Chondrocyte (in vitro differentiated cells): ENCODE results near the gene PRR35. TPM values are rescaled to one million over a fixed set of nuclear protein-coding genes. Genes with fewer than 3 reads are reported as not detected.

Experiments
- DNase-seq: peaks from one replicate; pipeline ENCODE4 v3.0.0; 2021; ENCODE audit warnings: mixed read lengths, low spot score
- H3K27ac Mint-ChIP-seq: one replicate; pipeline ENCODE4 v1.8.0; 2021; ENCODE audit warnings: mild to moderate bottlenecking, moderate library complexity, mixed read lengths; ENCODE audit not compliant: unreplicated experiment
- H3K27me3 Mint-ChIP-seq: 2 replicates; pipeline ENCODE4 v1.8.0; 2021; ENCODE audit warnings: low read depth, mixed read lengths
- H3K36me3 Mint-ChIP-seq: 2 replicates; pipeline ENCODE4 v1.8.0; 2021; ENCODE audit warnings: low read depth, mixed read lengths
- H3K4me1 Mint-ChIP-seq: 2 replicates; pipeline ENCODE4 v1.8.0; 2021; ENCODE audit warnings: low read depth, mild to moderate bottlenecking, mixed read lengths
- H3K4me3 Mint-ChIP-seq: one replicate; pipeline ENCODE4 v1.8.0; 2021; ENCODE audit warnings: mild to moderate bottlenecking, moderate library complexity, mixed read lengths; ENCODE audit not compliant: unreplicated experiment
- H3K9me3 Mint-ChIP-seq: 2 replicates; pipeline ENCODE4 v1.8.0; 2021; ENCODE audit warnings: low read depth, mixed read lengths
- total RNA-seq: library from RNA; stranded (reverse); gene quantifications from 3 replicates; pipeline ENCODE4 v1.2.1, GENCODE V29; 2021
- TF ChIP-seq, protein P1 (sequence below): fragments of 200-600 bp; sonication (generic); IDR thresholded peaks from 2 replicates; pipeline ENCODE4 v1.5.0; 2021; ENCODE audit warnings: antibody characterized with exemption, mild to moderate bottlenecking, moderate library complexity

The PRR35 gene
- total RNA-seq, 1 donor from 2014 or later = not detected

DNA sequence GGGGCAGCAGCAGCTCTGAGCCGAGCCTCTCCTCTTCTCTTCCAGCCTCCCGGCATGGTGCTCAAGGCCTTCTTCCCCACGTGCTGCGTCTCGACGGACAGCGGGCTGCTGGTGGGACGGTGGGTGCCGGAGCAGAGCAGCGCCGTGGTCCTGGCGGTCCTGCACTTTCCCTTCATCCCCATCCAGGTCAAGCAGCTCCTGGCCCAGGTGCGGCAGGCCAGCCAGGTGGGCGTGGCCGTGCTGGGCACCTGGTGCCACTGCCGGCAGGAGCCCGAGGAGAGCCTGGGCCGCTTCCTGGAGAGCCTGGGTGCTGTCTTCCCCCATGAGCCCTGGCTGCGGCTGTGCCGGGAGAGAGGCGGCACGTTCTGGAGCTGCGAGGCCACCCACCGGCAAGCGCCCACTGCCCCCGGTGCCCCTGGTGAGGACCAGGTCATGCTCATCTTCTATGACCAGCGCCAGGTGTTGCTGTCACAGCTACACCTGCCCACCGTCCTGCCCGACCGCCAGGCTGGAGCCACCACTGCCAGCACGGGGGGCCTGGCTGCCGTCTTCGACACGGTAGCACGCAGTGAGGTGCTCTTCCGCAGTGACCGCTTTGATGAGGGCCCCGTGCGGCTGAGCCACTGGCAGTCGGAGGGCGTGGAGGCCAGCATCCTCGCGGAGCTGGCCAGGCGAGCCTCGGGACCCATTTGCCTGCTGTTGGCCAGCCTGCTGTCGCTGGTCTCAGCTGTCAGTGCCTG lies 14.0 kb downstream of the PRR35 start:
- no peak overlapping the region for H3K27ac Mint-ChIP-seq
- no peaks in the 10 kb centered on the region for H3K9me3 Mint-ChIP-seq
- peaks cover 24% of the 10 kb centered on the region for H3K4me1 Mint-ChIP-seq
- H3K4me3 Mint-ChIP-seq = no peak overlapping the region
- peaks cover 1% of the 10 kb centered on the region for H3K36me3 Mint-ChIP-seq
- no peak for DNase-seq
- H3K27me3 Mint-ChIP-seq = no peaks in the 10 kb centered on the region
- TF ChIP-seq, protein P1, sequence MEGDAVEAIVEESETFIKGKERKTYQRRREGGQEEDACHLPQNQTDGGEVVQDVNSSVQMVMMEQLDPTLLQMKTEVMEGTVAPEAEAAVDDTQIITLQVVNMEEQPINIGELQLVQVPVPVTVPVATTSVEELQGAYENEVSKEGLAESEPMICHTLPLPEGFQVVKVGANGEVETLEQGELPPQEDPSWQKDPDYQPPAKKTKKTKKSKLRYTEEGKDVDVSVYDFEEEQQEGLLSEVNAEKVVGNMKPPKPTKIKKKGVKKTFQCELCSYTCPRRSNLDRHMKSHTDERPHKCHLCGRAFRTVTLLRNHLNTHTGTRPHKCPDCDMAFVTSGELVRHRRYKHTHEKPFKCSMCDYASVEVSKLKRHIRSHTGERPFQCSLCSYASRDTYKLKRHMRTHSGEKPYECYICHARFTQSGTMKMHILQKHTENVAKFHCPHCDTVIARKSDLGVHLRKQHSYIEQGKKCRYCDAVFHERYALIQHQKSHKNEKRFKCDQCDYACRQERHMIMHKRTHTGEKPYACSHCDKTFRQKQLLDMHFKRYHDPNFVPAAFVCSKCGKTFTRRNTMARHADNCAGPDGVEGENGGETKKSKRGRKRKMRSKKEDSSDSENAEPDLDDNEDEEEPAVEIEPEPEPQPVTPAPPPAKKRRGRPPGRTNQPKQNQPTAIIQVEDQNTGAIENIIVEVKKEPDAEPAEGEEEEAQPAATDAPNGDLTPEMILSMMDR = no peak

DNA sequence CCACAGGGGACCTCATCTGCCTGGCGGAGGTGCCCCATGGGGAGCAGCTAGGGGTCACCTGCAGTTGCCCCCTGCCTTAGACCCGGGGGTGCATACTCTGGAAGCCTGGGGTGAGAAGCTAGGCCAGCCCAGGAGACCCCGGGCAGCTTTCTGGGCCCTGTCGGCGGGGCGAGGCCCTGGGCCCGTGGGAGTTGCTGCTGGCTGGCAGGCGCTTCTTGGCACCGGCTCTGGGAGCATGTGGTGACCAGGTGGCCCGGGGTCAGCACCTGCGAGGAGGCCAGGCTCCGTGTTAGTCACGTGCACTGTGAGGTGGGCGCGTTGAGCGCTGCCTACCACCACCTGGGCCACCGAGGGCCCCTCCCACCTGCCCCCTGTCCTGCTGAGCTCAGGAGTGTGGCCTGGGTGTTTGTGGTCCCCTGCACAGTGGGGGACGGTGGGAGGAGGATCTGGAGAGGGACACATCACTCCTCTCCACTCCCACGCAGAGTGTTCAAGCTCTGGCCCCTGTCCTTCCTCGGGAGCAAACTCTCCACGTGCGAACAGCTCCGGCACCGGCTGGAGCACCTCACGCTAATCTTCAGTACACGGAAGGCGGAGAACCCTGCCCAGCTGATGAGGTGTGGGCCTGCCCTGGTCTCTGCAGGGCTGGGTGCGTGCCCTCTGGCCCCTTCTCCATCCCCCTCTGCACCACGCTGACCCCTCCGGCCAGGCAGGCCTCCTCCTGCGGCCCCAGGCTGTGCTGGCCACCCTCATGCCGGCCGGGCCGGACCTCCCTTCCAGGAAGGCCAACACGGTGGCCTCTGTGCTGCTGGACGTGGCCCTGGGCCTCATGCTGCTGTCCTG lies 15.4 kb downstream of the PRR35 start:
- peaks cover 1% of the 10 kb centered on the region for H3K36me3 Mint-ChIP-seq

DNA sequence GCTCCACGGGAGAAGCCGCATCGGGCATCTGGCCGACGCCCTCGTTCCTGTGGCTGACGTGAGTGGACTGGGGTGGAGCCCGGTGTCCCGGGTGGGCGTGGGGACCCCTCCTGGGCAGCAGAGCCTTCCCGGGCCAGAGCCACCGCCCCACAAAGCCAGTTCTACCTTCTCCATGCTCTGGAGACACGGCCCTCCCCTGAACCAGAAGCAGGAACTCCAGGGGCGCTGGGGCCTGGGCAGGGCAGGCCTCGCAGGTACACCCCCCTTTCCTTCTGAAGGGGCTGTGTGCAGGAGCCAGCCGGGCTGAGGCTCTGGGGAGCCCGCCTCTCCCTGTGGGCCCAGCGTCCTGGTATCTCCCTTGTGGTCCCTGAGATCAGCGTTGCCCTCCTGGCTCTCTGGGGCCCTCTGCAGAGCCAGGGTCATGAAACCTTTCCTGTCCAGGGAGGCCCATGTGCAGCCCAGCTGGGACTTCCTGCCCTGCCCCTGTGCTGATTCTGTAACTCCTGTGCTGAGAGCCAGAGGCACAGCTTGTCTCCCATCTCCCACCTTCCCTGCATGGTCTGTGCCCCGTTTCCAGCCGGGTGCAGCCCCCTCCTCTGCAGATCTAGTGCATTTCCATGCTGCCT lies 16.1 kb downstream of the PRR35 start:
- peaks cover 13% of the 10 kb centered on the region for H3K4me1 Mint-ChIP-seq
- peaks cover 1% of the 10 kb centered on the region for H3K36me3 Mint-ChIP-seq
- no peak overlapping the region for H3K27ac Mint-ChIP-seq
- H3K27me3 Mint-ChIP-seq = no peaks in the 10 kb centered on the region
- H3K9me3 Mint-ChIP-seq = no peaks in the 10 kb centered on the region
- TF ChIP-seq, protein P1 = no peak
- no peak overlapping the region for H3K4me3 Mint-ChIP-seq
- DNase-seq = no peak

More for the DNA sequence above, 15.4 kb downstream of the PRR35 start:
- TF ChIP-seq, protein P1 = no peak
- DNase-seq = no peak
- H3K27me3 Mint-ChIP-seq = no peaks in the 10 kb centered on the region
- H3K9me3 Mint-ChIP-seq = no peaks in the 10 kb centered on the region
- H3K4me3 Mint-ChIP-seq = no peak overlapping the region
- H3K27ac Mint-ChIP-seq = no peak overlapping the region
- H3K4me1 Mint-ChIP-seq = peaks cover 20% of the 10 kb centered on the region

DNA sequence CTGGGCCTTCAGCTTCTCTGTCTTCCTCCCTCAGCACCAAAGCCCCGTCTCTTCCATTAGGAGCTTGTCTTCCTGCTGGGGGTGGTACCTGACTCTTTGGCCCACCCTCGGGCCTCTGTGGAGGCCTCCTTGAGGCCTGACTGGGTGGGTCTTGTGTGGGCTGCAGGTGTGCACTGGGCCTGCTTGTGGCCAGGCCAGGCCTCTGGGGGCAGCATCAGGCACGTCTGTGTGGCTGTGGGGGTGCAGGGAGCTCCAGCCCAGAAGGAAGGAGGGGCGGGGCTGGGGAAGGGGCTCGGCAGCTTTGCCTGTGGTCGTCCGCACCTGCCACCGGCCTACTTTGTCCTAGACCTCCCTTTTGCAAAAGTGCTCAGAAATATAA lies 16.6 kb downstream of the PRR35 start:
- no peak for DNase-seq
- Mint-ChIP-seq H3K9me3 (no peaks in the 10 kb centered on the region), H3K4me3 (no peak overlapping the region), H3K27me3 (no peaks in the 10 kb centered on the region), H3K27ac (no peak overlapping the region), H3K36me3 (peaks cover 1% of the 10 kb centered on the region), H3K4me1 (peaks cover 8% of the 10 kb centered on the region)
- TF ChIP-seq, protein P1 = no peak

DNA sequence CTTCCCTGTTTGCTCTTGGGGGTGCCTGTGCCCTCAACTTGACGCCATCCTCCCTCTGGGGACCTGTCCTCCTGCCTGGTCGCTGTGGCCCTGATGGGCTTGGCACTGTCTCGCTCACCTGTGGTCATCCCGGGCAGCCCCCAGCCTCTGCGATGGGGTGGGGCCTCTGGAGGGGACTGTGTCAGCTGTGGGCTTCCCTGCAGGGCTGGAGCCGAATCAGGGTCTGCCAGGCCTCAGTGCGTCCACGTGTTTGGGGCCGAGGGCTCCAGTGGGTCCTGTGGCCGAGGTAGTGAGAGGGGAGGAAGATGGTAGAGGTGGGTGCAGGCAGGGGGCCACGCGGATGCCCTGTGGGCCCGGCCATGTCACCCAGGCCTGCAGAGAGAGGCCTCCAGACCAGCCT lies 17.6 kb downstream of the PRR35 start:
- no peak overlapping the region for H3K4me3 Mint-ChIP-seq
- H3K36me3 Mint-ChIP-seq = peaks cover 1% of the 10 kb centered on the region
- no peaks in the 10 kb centered on the region for H3K9me3 Mint-ChIP-seq
- H3K27me3 Mint-ChIP-seq = no peaks in the 10 kb centered on the region
- TF ChIP-seq, protein P1 = no peak
- DNase-seq = no peak
- H3K27ac Mint-ChIP-seq = no peak overlapping the region
- peaks cover 4% of the 10 kb centered on the region for H3K4me1 Mint-ChIP-seq
